Renal cortex interstitium (tissue), 11 donors: Measurements from ENCODE around the gene FBXO4. TPM values are rescaled to one million over a fixed set of nuclear protein-coding genes. Genes with fewer than 3 reads are reported as not detected.
"Not testable (repeated sequence)": the region's sequence is repeated elsewhere in the genome, so short reads cannot be mapped to it uniquely, and the experiment has no call there.

Experiments used
- DNase-seq, 11 donors: peaks; one replicate each; pipeline ENCODE4 v3.0.0-alpha.2; 2013; ENCODE audit warnings: low read depth in 9 of 11, low spot score in 4 of 11; ENCODE audit errors: extremely low read depth in 1 of 11
- polyA plus RNA-seq, 3 donors: library from polyadenylated mRNA; unstranded; fragments of 120-200 nt; gene quantifications; one replicate each; pipeline ENCODE4 v1.2.1, GENCODE V29; 2013; ENCODE audit not compliant: insufficient read length in 3 of 3

FBXO4 gene
- polyA plus RNA-seq, 3 donors = 12.4 to 19.1 (median 17.2) TPM

GRCh38 chr5:41966401-41967105 is 41.5 kb downstream of the FBXO4 start:
- no peak for DNase-seq

- no peak for DNase-seq
These were observed 42.3 kb downstream of the FBXO4 start for GRCh38 chr5:41967401-41967800.

GRCh38 chr5:41968153-41968723 is 43.2 kb downstream of the FBXO4 start:
- DNase-seq = no peak

DNA sequence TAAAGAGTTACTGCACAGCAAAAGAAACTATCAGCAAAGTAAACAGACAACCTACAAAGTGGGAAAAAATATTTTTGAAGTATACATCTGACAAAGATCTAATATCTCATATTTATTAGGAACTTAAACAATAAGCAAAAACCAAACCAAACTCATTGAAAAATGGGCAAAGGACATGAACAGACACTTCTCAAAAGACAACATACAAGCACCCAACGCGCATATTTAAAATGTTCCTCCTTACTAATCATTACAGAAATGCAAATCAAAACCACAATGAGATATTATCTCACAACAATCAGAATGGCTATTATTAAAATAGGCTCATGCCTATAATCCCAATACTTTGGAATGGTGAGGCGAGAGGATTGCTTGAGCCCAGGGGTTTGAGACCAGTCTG is 48.0 kb downstream of the FBXO4 start:
- no peak for DNase-seq

DNA sequence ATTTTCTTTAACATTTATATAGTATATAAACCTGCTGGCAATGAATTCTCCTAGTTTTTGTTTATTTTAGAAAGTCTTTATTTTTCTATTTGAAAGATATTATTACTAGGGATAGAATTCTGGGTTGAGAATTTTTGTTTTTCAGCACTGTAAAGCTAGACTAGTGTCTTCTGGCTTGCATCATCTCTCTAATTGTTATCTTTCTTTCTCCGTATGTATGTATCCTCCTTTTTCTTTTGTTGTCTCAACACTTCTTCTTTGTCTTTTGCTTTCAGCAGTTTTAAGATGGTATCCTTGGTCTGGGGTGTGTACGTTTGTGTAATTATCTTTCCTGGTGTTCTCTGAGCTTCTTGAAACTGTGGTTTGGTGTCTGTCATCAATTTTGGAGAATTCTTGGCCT is 48.8 kb downstream of the FBXO4 start:
- no peak for DNase-seq

DNA sequence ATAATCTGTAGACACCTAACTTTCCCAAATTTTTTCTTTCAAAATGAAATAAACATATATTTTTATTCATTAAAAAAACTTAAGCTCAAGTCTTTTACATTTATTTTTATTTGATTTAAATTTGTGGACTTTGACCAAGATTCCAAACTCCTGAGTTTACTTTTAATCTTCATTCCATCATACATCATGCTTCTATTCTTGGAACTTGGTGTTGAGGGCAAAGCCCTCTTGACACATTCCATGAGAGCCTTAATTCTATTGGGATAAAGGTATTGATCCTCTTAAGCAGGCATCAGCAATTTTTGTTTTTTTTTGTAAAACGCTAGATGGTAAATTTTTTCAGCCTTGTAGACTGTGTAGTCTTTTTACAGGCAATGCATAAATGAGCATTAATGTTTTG is 53.6 kb downstream of the FBXO4 start:
- DNase-seq = no peak

- peak; percentile 4 to 49 (median 28) for DNase-seq
These were observed 55.3 kb downstream of the FBXO4 start for GRCh38 chr5:41980396-41980795.

DNA sequence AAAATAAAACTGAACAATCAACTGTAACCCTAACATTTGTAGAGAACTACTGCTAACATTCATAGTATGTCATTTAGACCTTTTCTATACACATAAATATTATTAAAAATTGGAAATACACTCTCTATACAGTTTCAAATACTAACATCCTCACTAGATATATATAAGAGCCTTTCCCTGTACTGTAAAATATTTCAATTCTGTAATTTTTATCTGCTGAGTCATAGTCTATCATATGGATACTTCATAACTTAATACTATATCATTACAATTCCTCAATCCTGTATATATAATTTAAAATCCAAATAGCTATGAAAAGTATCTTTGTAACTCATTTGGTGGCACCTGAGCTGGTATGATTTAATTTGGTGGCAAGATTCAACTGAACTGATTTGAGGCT is 55.8 kb downstream of the FBXO4 start:
- DNase-seq = no peak

DNA sequence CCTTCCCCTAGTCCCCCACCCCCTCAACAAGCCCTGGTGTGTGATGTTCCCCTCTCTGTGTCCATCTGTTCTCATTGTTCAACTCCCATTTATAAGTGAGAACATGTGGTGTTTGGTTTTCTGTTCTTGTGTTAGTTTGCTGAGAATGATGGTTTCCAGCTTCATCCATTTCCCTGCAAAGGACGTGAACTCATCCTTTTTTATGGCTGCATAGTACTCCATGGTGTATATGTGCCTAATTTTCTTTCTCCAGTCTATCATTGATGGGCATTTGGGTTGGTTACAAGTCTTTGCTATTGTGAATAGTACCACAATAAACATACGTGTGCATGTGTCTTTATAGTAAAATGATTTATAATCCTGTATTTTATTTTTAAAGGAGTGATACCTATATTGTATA is 57.8 kb downstream of the FBXO4 start:
- not testable (repeated sequence) for DNase-seq

DNA sequence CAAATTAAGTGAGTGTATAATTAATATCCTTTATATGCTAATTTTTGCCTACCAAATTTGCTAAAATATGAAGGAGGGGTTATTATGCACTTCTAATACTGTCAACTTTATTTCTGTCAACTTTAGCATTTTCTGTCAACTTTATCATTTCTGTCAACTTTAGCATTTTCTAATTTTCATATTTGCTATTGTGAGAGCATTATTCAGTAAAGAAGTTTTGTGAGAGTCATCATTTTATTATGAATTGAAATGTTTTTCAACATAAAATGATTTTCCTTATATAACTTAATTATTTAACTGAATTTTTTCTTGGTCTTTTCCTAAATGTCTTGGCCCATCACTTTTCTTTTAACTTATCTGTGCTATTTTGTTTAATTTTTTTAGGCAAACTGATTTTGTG is 58.2 kb downstream of the FBXO4 start:
- DNase-seq = no peak

DNA sequence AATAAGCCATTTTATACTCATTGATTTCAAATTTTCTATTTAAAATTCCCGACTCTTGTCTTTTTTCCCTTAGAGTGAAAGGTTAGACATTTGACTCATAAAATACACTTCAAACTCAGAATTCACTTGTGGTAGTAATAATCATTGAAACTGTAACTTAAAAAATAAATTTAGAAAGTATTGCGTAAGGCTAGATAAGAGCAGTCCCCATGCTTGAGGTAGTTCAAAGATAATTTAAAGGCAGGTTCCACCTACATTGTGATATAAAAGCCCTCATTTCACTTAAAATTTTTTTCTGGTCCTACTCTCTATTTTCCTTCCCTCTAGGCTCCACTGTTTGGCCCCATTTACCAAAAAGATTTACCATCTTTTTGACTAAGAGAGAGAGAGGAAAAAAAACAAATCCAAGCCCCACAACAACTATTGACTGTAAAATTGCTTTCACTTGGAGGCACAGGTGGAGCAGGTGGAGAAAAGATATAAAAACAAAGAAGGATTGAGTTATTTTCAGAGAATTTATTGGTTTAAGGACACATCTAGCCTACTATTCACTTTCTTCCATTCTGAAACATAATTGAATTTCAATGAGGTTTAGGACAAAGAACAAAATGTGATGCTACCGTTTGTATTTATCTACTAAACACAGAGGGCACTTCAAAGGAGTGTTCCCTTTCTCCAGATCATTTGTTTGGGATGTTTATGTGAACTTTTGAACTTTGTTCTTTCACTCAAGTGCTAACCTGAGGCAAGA is 61.0 kb downstream of the FBXO4 start:
- DNase-seq = no peak

Other genes starting within 250 kb of the FBXO4 start
- 10 to 100 TPM; 48.0 to 65.5 (median 49.4) TPM for gene OXCT1, start 54.9 kb upstream of the FBXO4 start, polyA plus RNA-seq
- 10 to 100 TPM; 29.8 to 36.1 (median 33.8) TPM for gene RIMOC1, start 20.9 kb upstream of the FBXO4 start, polyA plus RNA-seq